Stimulated activated CD4-positive, alpha-beta T cell treated with anti-CD3 and anti-CD28 coated beads, Interleukin-4, amount 100 ng/mL, for 24 hours (primary cell): ENCODE measurements around the gene CTNNB1.
"Not testable (repeated sequence)": the region's sequence is repeated elsewhere in the genome, so short reads cannot be mapped to it uniquely, and the experiment has no call there.

ENCODE experiments used
- DNase-seq: peaks from one replicate; pipeline ENCODE4 v3.0.0-alpha.2; 2020

Gene CTNNB1

DNA sequence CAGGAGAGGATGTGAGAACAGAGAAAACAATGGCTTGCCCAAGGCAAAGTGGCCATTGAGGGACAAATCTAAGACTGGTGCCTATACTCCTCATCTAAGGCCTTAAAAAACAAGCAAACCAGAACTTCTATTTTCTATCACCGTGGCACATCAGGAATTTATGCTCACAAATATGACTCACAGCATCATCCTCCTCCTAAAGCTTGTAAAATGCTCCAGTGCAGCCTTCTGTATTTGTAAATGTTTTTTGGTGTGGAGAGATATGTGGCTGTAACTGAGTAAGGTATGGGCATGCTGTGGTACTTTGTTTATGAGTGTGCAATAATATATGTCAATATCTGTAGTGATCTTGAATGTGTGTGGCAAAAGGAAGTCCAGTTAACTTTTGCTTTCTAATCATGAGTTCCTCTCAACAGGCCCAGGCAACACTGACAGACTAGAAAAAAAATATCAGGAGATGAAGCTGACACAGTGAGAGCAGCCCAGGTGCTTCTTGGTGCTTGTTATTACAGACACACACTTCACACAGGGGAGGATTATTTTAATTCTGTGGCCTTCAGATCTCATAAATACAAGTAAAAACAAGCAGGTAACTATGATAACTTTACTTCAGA lies 60.3 kb downstream of the CTNNB1 start:
- DNase-seq, result no peak

- DNase-seq, result no peak
Observed at GRCh38 chr3:41260063-41260450, 60.8 kb downstream of the CTNNB1 start.

DNA sequence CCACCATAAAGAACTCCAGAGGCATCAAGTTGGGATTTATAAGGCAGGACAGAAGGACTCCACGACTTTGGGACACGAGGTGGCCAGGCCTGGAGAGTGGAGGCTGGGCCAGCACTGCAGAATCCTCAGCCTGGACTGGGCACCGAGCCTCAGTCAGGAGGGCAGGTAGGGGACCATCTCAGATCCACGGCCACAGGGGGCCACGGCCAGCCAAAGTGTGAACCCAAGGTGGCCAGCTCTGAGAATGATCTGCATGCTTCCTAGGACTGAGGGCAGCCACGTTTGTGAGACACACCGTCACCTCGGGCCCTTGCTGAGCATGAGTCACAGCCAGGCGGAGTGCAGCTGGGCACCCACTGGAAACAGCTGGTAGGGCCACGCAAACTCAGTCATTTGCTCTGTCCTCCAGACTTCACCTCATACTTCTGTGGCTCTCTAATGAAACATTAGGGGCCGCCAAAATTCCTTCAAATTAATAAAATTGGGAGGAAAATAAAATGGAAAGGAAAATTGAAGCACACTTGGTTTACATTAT lies 65.8 kb downstream of the CTNNB1 start:
- DNase-seq, result no peak

DNA sequence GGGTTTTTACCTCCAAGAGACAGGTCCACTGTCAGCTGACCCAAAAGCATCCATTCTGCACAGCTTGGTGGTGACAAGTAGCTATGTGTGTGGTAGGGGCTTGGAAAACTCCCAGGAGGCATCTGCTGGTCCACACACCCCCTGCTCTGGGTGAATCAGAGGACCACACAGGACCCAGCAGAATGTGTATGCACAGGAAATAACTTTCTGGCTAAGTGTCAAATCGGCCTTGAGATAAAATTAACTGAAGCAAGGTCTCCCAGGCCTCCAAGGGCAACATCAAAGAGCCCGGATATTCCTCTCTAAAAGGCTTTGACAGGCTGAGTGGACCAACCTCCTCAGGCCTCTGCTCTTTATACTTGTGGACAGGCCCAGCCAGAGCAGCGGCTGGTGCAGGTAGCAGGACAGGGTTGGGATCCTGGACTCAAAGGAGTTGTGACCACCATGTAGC lies 66.5 kb downstream of the CTNNB1 start:
- DNase-seq, result no peak

- no peak for DNase-seq
Observed at GRCh38 chr3:41267975-41268640, 68.8 kb downstream of the CTNNB1 start.

- no peak for DNase-seq
Observed at GRCh38 chr3:41272667-41273066, 73.4 kb downstream of the CTNNB1 start.

- no peak for DNase-seq
Observed at GRCh38 chr3:41274944-41275668, 75.8 kb downstream of the CTNNB1 start.

DNA sequence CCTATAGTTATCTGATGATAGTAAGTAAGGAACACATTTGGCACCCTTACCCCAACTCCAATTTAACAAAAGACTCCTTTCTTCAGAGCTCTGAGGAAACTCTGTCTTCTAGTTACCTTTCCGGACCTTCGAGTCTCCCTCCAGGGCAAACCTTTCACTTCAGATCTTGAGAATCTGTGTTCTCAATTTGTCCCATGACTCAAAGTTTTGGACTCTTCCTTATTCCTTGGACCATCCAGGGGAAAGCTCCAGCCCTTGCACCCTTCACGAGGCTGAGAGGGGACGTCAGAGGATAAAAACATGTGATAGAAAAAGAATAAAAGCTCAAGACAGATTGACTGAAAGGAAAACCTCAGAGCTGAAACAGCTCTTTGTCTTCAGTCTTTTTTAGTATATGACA lies 76.9 kb downstream of the CTNNB1 start:
- no peak for DNase-seq

DNA sequence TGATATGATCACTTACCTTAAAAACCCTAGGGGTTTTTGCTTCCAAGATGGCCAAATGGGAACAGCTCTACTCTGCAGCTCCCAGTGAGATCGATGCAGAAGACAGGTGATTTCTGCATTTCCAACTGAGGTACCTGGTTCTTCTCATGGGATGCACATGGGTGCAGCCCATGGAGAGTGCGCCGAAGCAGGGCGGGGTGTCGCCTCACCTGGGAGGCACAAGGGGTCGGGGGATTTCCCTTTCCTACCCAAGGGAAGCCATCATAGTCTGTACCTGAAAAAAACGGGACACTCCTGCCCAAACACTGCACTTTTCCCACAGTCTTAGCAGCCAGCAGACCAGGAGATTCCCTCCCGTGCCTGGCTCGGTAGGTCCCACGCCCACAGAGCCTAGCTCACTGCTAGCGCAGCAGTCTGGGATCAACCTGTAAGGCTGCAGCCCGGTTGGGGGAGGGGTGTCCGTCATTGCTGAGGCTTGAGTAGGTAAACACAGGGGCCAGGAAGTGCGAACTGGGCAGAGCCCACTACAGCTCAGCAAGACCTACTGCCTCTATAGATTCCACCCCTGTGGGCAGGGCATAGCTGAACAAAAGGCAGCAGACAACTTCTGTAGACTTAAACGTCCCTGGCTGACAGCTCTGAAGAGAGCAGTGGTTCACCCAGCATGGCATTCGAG lies 78.6 kb downstream of the CTNNB1 start:
- DNase-seq, result no peak

DNA sequence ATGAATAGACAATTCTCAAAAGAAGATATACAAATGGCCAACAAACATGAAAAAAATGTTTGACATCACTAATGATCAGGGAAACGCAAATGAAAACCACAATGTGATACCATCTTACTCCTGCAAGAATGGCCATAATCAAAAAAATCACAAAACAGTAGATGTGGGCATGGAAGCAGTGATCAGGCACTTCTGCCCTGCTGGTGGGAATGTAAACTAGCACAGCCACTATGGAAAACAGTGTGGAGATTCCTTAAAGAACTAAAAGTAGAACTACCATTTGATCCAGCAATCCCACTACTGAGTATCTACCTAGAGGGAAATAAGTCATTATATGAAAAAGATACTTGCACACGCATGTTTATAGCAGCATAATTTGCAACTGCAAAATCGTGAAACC lies 85.6 kb downstream of the CTNNB1 start:
- not testable (repeated sequence) for DNase-seq

GRCh38 chr3:41286305-41286704 lies 87.0 kb downstream of the CTNNB1 start:
- DNase-seq, result no peak

DNA sequence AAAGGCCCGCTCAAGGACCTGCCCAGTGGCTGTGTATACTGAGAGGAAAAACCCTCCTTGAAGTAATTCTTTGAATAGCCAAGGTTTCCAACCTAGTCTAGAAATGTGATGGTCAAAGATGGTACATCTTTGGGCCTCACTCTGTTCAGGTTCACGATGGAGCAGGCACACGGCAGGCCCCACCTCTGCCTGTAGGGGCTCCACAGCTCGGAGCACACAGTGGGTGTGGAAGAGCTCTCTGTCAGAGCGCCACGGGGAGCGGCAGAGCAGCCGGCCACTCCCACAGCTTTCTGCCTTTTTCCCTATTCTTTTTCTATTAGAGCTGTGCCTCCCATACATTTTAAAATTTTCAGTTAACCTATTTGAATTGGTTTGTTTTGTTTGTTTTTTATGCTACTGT lies 89.5 kb downstream of the CTNNB1 start:
- no peak for DNase-seq
